H1 (cell line): ENCODE results near the gene ZSCAN30. TPM values are rescaled to one million over a fixed set of nuclear protein-coding genes. Genes with fewer than 3 reads are reported as not detected.

ENCODE experiments used
- CTCF ChIA-PET: fragments of 300-600 bp; sonication (Branson Sonifier 250); formaldehyde crosslinking; loops from one replicate; lab custom pipeline; 2021; ENCODE audit not compliant: partially characterized antibody; lab: Charles Lee
- POLR2A ChIA-PET: fragments of 300-600 bp; sonication (Branson Sonifier 250); formaldehyde crosslinking; loops from one replicate; lab custom pipeline; 2021; ENCODE audit warnings: inconsistent platforms; ENCODE audit not compliant: partially characterized antibody; lab: Charles Lee
- DNase-seq, 2 experiments: peaks; one replicate each; pipeline versions ENCODE4 v3.0.0 to v3.0.0-alpha.2; 2010 to 2022; ENCODE audit warnings: low spot score in 2 of 2, low read depth in 1 of 2, mixed read lengths in 1 of 2
- FAIRE-seq: peaks from 2 replicates; lab custom pipeline; 2011; peaks lifted over from hg19 to GRCh38; lab: Jason Lieb, UNC
- H2AFZ ChIP-seq: 2 replicates; pipeline ENCODE4 v1.8.1; 2012; ENCODE audit warnings: low read length, inconsistent platforms
- H2AK5ac ChIP-seq: 2 replicates; pipeline ENCODE4 v1.6.1; 2013; ENCODE audit warnings: low read depth, low read length
- H2BK120ac ChIP-seq: replicated peaks from 2 replicates; pipeline ENCODE3; 2013; ENCODE audit warnings: low read depth, low read length, inconsistent platforms
- H2BK12ac ChIP-seq: 2 replicates; pipeline ENCODE4 v1.6.1; 2013; ENCODE audit warnings: low read depth, low read length
- H2BK15ac ChIP-seq: 2 replicates; pipeline ENCODE4 v1.6.1; 2013; ENCODE audit warnings: low read length
- H2BK20ac ChIP-seq: 2 replicates; pipeline ENCODE4 v1.6.1; 2013; ENCODE audit warnings: low read length
- H2BK5ac ChIP-seq: 2 replicates; pipeline ENCODE4 v1.6.1; 2013; ENCODE audit warnings: low read depth, low read length
- H3K14ac ChIP-seq: 2 replicates; pipeline ENCODE4 v1.6.1; 2013; ENCODE audit warnings: inconsistent platforms; ENCODE audit not compliant: insufficient read length
- H3K18ac ChIP-seq: 2 replicates; pipeline ENCODE4 v1.6.1; 2013; ENCODE audit warnings: low read length; ENCODE audit errors: extremely low read depth
- H3K23ac ChIP-seq: 2 replicates; pipeline ENCODE4 v1.6.1; 2013; ENCODE audit warnings: inconsistent platforms; ENCODE audit not compliant: insufficient read length
- H3K23me2 ChIP-seq: 2 replicates; pipeline ENCODE4 v1.6.1; 2013; ENCODE audit warnings: low read depth, low read length
- H3K27ac ChIP-seq: 2 replicates; pipeline ENCODE4 v1.6.1; 2011; ENCODE audit warnings: low read depth, low read length, inconsistent platforms
- H3K27me3 ChIP-seq, 4 experiments: replicated peaks in 1 of 4; 1 replicate in 1 of 4; 2 replicates in 3 of 4; pipeline versions ENCODE4 v1.6.1 to v1.8.1; 2011 to 2013; ENCODE audit warnings: low read length in 3 of 4, mild to moderate bottlenecking in 3 of 4, inconsistent platforms in 2 of 4, mixed read lengths in 2 of 4, moderate library complexity in 1 of 4; ENCODE audit not compliant: control insufficient read depth in 3 of 4, insufficient read depth in 3 of 4; ENCODE audit errors: extremely low read depth in 1 of 4
- H3K36me3 ChIP-seq, 4 experiments: 2 replicates each; pipeline versions ENCODE4 v1.6.1 to v1.8.1; 2011 to 2013; ENCODE audit warnings: mild to moderate bottlenecking in 4 of 4, low read length in 3 of 4, moderate library complexity in 2 of 4, control low read depth in 1 of 4, inconsistent platforms in 1 of 4; ENCODE audit not compliant: insufficient read depth in 4 of 4, control insufficient read depth in 2 of 4
- H3K4ac ChIP-seq: replicated peaks from 2 replicates; pipeline ENCODE3; 2013; ENCODE audit warnings: low read length, low read depth, mixed read lengths, inconsistent platforms; ENCODE audit not compliant: insufficient read length
- H3K4me1 ChIP-seq, 4 experiments: replicated peaks in 1 of 4; 1 replicate in 1 of 4; 2 replicates in 3 of 4; pipeline versions ENCODE4 v1.6.1 to v1.8.1; 2011 to 2013; ENCODE audit warnings: low read length in 3 of 4, inconsistent platforms in 2 of 4, mixed read lengths in 1 of 4; ENCODE audit not compliant: insufficient read depth in 4 of 4, control insufficient read depth in 3 of 4
- H3K4me2 ChIP-seq, 2 experiments: 2 replicates each; pipeline versions ENCODE4 v1.6.1 to v1.8.1; 2011 to 2013; ENCODE audit warnings: low read depth in 2 of 2, low read length in 2 of 2, control low read depth in 1 of 2, inconsistent platforms in 1 of 2, mild to moderate bottlenecking in 1 of 2; ENCODE audit not compliant: insufficient read depth in 1 of 2
- H3K4me3 ChIP-seq, 4 experiments: fragments of 200-600, 300-600 bp in 1 of 4; sonication (generic), shearing (Covaris generic), sonication (Bioruptor Twin) in 1 of 4; 2 replicates each; pipeline versions ENCODE4 v1.5.1 to v1.8.1; 2011 to 2016; ENCODE audit warnings: low read length in 4 of 4, low read depth in 3 of 4, control low read depth in 2 of 4, inconsistent platforms in 2 of 4, mild to moderate bottlenecking in 2 of 4, mixed read lengths in 1 of 4, moderate library complexity in 1 of 4; ENCODE audit not compliant: insufficient read depth in 2 of 4; ENCODE audit errors: extremely low read depth in 1 of 4
- H3K56ac ChIP-seq: replicated peaks from 2 replicates; pipeline ENCODE3; 2013; ENCODE audit warnings: low read depth, mild to moderate bottlenecking, mixed read lengths, low read length, inconsistent platforms; ENCODE audit not compliant: insufficient read length
- H3K79me1 ChIP-seq: 2 replicates; pipeline ENCODE4 v1.6.1; 2013; ENCODE audit warnings: low read depth, low read length, control low read depth
- H3K79me2 ChIP-seq, 2 experiments: 2 replicates each; pipeline versions ENCODE4 v1.6.1 to v1.8.1; 2012 to 2013; ENCODE audit warnings: low read length in 2 of 2, mild to moderate bottlenecking in 2 of 2, inconsistent platforms in 1 of 2; ENCODE audit not compliant: insufficient read depth in 2 of 2, control insufficient read depth in 1 of 2
- H3K9ac ChIP-seq, 4 experiments: replicated peaks in 1 of 4; 1 replicate in 1 of 4; 2 replicates in 3 of 4; pipeline versions ENCODE4 v1.6.1 to v1.8.1; 2011 to 2013; ENCODE audit warnings: low read depth in 3 of 4, low read length in 3 of 4, control low read depth in 2 of 4, mild to moderate bottlenecking in 2 of 4, moderate library complexity in 2 of 4, inconsistent platforms in 1 of 4; ENCODE audit errors: extremely low read depth in 1 of 4
- H3K9me3 ChIP-seq, 2 experiments: 2 replicates each; pipeline versions ENCODE4 v1.6.1 to v1.8.1; 2012 to 2013; ENCODE audit warnings: mild to moderate bottlenecking in 2 of 2, moderate library complexity in 2 of 2, control low read depth in 1 of 2, inconsistent platforms in 1 of 2, low read depth in 1 of 2, low read length in 1 of 2, mixed read lengths in 1 of 2; ENCODE audit not compliant: insufficient read depth in 2 of 2
- H4K20me1 ChIP-seq, 2 experiments: replicated peaks in 1 of 2; 2 replicates each; pipeline versions ENCODE3 to v1.8.1; 2011 to 2013; ENCODE audit warnings: inconsistent platforms in 2 of 2, low read length in 2 of 2, mild to moderate bottlenecking in 1 of 2; ENCODE audit not compliant: insufficient read depth in 2 of 2, control insufficient read depth in 1 of 2
- H4K5ac ChIP-seq: 2 replicates; pipeline ENCODE4 v1.6.1; 2013; ENCODE audit warnings: low read length, low read depth, mixed read lengths, inconsistent platforms; ENCODE audit not compliant: insufficient read length
- H4K8ac ChIP-seq: 2 replicates; pipeline ENCODE4 v1.8.0; 2013; ENCODE audit warnings: mild to moderate bottlenecking, moderate library complexity, low read length, inconsistent platforms; ENCODE audit not compliant: insufficient read depth; ENCODE audit errors: extremely low read depth
- H4K91ac ChIP-seq: replicated peaks from 2 replicates; pipeline ENCODE3; 2013; ENCODE audit warnings: low read length, mixed read lengths, inconsistent platforms; ENCODE audit not compliant: insufficient read length
- BRCA1 ChIP-seq: IDR thresholded peaks from 2 replicates; pipeline ENCODE4 v1.6.1; 2012; ENCODE audit warnings: low read depth, low read length, improper control_type of control experiment
- CBX5 ChIP-seq: fragments of 300-800, 300-1000 bp; sonication (generic); IDR thresholded peaks from 2 replicates; pipeline ENCODE4 v1.7.1; 2016; ENCODE audit warnings: antibody characterized with exemption, low read length, low read depth
- CHD2 ChIP-seq: IDR thresholded peaks from 2 replicates; pipeline ENCODE4 v1.6.1; 2012; ENCODE audit warnings: low read length, improper control_type of control experiment
- EP300 ChIP-seq, 2 experiments: IDR thresholded peaks; 1 replicate in 1 of 2; 2 replicates in 1 of 2; pipeline ENCODE4 v1.6.1; 2011 to 2012; ENCODE audit warnings: low read depth in 2 of 2, low read length in 2 of 2, mild to moderate bottlenecking in 2 of 2, borderline replicate concordance in 1 of 2, inconsistent platforms in 1 of 2, moderate library complexity in 1 of 2
- FOSL1 ChIP-seq: IDR thresholded peaks from 2 replicates; pipeline ENCODE4 v1.6.1; 2011; ENCODE audit warnings: mild to moderate bottlenecking, low read depth, low read length, moderate library complexity; ENCODE audit not compliant: insufficient read depth
- GTF2F1 ChIP-seq: IDR thresholded peaks from 2 replicates; pipeline ENCODE4 v1.6.1; 2012; ENCODE audit warnings: low read depth, low read length, improper control_type of control experiment, borderline replicate concordance
- KDM1A ChIP-seq: fragments of 200-600, 300-600 bp; sonication (generic); IDR thresholded peaks from 2 replicates; pipeline ENCODE4 v1.7.1; 2016; ENCODE audit warnings: mild to moderate bottlenecking, low read length, borderline replicate concordance
- MAFK ChIP-seq: IDR thresholded peaks from 2 replicates; pipeline ENCODE4 v1.6.1; 2012; ENCODE audit warnings: low read depth, mild to moderate bottlenecking, improper control_type of control experiment, low read length
- MAX ChIP-seq: IDR thresholded peaks from 2 replicates; pipeline ENCODE4 v1.6.1; 2012; ENCODE audit warnings: inconsistent platforms
- POLR2A ChIP-seq, 2 experiments: IDR thresholded peaks; 1 replicate in 1 of 2; 2 replicates in 1 of 2; pipeline ENCODE4 v1.6.1; 2011; ENCODE audit warnings: low read depth in 2 of 2, low read length in 2 of 2, mild to moderate bottlenecking in 2 of 2; ENCODE audit errors: control extremely low read depth in 1 of 2
- POLR2AphosphoS5 ChIP-seq: IDR thresholded peaks from 2 replicates; pipeline ENCODE4 v1.6.1; 2011; ENCODE audit warnings: low read depth, low read length
- SP1 ChIP-seq: IDR thresholded peaks from 2 replicates; pipeline ENCODE4 v1.6.1; 2011; ENCODE audit warnings: low read depth, low read length
- SRF ChIP-seq: IDR thresholded peaks from 2 replicates; pipeline ENCODE4 v1.6.1; 2011; ENCODE audit warnings: mild to moderate bottlenecking, low read depth, low read length, moderate library complexity
- SUZ12 ChIP-seq: fragments of 200-600 bp; sonication (generic); IDR thresholded peaks from 2 replicates; pipeline ENCODE4 v1.6.1; 2012; ENCODE audit warnings: mild to moderate bottlenecking, inconsistent platforms, low read length, moderate library complexity, mixed read lengths
- TAF7 ChIP-seq: optimal IDR thresholded peaks from 2 replicates; pipeline ENCODE3; 2011; ENCODE audit warnings: low read depth, mild to moderate bottlenecking, inconsistent platforms, low read length, moderate library complexity, borderline replicate concordance
- WGBS, 2 experiments: shearing (Covaris generic) in 1 of 2; methylation state at CpG; one replicate each; pipeline versions ENCODE4 v1.1.6 to v1.1.7; 2013 to 2015; ENCODE audit warnings: low lambda C conversion rate in 2 of 2, mixed read lengths in 2 of 2, inconsistent platforms in 1 of 2, low coverage in 1 of 2, missing lambda C conversion rate in 1 of 2; ENCODE audit not compliant: insufficient replicate concordance in 2 of 2, insufficient coverage in 1 of 2, insufficient read length in 1 of 2; ENCODE audit errors: extremely low coverage in 1 of 2, missing lambda C conversion rate in 1 of 2; 5-methylcytosine and 5-hydroxymethylcytosine counted together
- polyA plus RNA-seq, 7 experiments: library from polyadenylated mRNA; depleted of rRNA in 3 of 7; stranded (reverse) in 5 of 7; unstranded in 2 of 7; fragments of >200 nt in 5 of 7; fragments of 200-250 nt in 2 of 7; gene quantifications; 1 replicate in 5 of 7; 2 replicates in 1 of 7; 4 replicates in 1 of 7; pipeline versions ENCODE4 v1.2.1 to v1.2.3, GENCODE V29; 2011 to 2013; ENCODE audit warnings: missing spikeins in 2 of 7, mixed read lengths in 2 of 7
- total RNA-seq: library from RNA; stranded (reverse); fragmentation: NEBNext Ultra II Directional; extraction: Animal tissue kit (Norgen Biotek cat#: 25700); gene quantifications from 2 replicates; pipeline ENCODE4 v1.2.1, GENCODE V29; 2021

ZSCAN30 gene
- total and polyA plus RNA-seq, 2 of the 8 experiments (the other 6 are each of a cell fraction or from before 2014, with no cell fraction given), result 4.4 to 10.3 TPM

GRCh38 chr18:35296060-35296459 is 6.0 kb upstream of the ZSCAN30 start:
- no peak overlapping the region for H4K5ac ChIP-seq
- H2BK15ac ChIP-seq, result no peak overlapping the region
- no peak overlapping the region for H3K9ac ChIP-seq
- no peak overlapping the region for H3K14ac ChIP-seq
- no peak overlapping the region for H3K23ac ChIP-seq
- no peak for DNase-seq
- H3K18ac ChIP-seq, result no peak overlapping the region
- H2BK20ac ChIP-seq, result no peak overlapping the region
- no peak overlapping the region for H2BK120ac ChIP-seq
- no peak overlapping the region for H3K56ac ChIP-seq
- H2AK5ac ChIP-seq, result no peak overlapping the region
- POLR2A ChIA-PET, result interaction anchor here (0.6 to 1.6 kb wide), 2 partner anchors 36 to 66 kb away, joined by 3 read pairs; no protein-coding TSS in a partner anchor
- no peak overlapping the region for H2BK12ac ChIP-seq
- H2AFZ ChIP-seq, result no peak overlapping the region
- H3K27me3 ChIP-seq, result no peaks in the 10 kb centered on the region
- CTCF ChIA-PET, result interaction anchor here (0.7 kb wide), 1 partner anchor 26 kb away, joined by 4 read pairs; no protein-coding TSS in a partner anchor
- no peak overlapping the region for H3K4ac ChIP-seq
- H3K23me2 ChIP-seq, result no peaks in the 10 kb centered on the region
- peaks cover under 1% of the 10 kb centered on the region for H3K79me1 ChIP-seq
- H3K27ac ChIP-seq, result no peak overlapping the region
- H2BK5ac ChIP-seq, result no peak overlapping the region
- no peak overlapping the region for H4K8ac ChIP-seq
- H3K36me3 ChIP-seq, result peaks cover 2 to 13% (median 9%) of the 10 kb centered on the region in 4 experiments; a peak in 5 of 8 replicates
- H3K9me3 ChIP-seq, result no peaks in the 10 kb centered on the region
- H4K91ac ChIP-seq, result no peak overlapping the region
- no peak overlapping the region for H3K4me3 ChIP-seq
- 90% methylated on average over 2 of the region's 2 CpGs; no CpG with 5 or more reads in 1 of the 2 experiments for WGBS, 2 experiments
- no peak for FAIRE-seq
- H3K79me2 ChIP-seq, result peaks cover 0 to 32% of the 10 kb centered on the region in 2 experiments; a peak in 2 of 4 replicates
- H3K4me2 ChIP-seq, result no peak overlapping the region
- H4K20me1 ChIP-seq, result no peaks in the 10 kb centered on the region
- H3K4me1 ChIP-seq, result peaks cover 0 to 1% (median 0%) of the 10 kb centered on the region in 4 experiments; a peak in 2 of 7 replicates
- TF ChIP-seq MAFK (no peak), SUZ12 (no peak), FOSL1 (no peak), KDM1A (no peak), CBX5 (no peak), GTF2F1 (no peak), SP1 (no peak), BRCA1 (no peak), POLR2A (IDR thresholded peaks at IDR 0.05; ENCODE audit: control extremely low read depth in 1 of 2, low read depth in 2 of 2, low read length in 2 of 2) (no peak), TAF7 (no peak), SRF (no peak), POLR2AphosphoS5 (no peak), CHD2 (no peak), EP300 (IDR thresholded peaks at IDR 0.05; ENCODE audit: borderline replicate concordance in 1 of 2, low read depth in 2 of 2, low read length in 2 of 2) (no peak), MAX (no peak)
